Measurements from ENCODE around the gene SKAP2. TPM values are rescaled to one million over a fixed set of nuclear protein-coding genes. Genes with fewer than 3 reads are reported as not detected.
A peak's percentile ranks its signal among the peaks of the same experiment; 100 is the strongest.

SKAP2 gene
- polyA plus RNA-seq, 4 donors: 7.6 to 44.2 (median 14.4) TPM

GRCh38 chr7:26684447-26684846 is 179.9 kb downstream of the SKAP2 start:
- FAIRE-seq: no peak
- Histone ChIP-seq H3K9me3 (ENCODE audit: control insufficient read depth in 2 of 2, insufficient read depth in 1 of 2, low read depth in 1 of 2, low read length in 1 of 2) (no peaks in the 10 kb centered on the region), H3K4me3 (ENCODE audit: low read depth in 1 of 3, low read length in 3 of 3) (no peak overlapping the region), H3K4me1 (ENCODE audit: control insufficient read depth in 3 of 3, insufficient read depth in 2 of 3, low read depth in 1 of 3, low read length in 2 of 3) (peaks cover 0 to 27% (median 0%) of the 10 kb centered on the region in 3 donors), H3K27ac (ENCODE audit: low read depth in 1 of 3, low read length in 2 of 3) (no peak overlapping the region), H3K27me3 (ENCODE audit: control insufficient read depth in 3 of 3, insufficient read depth in 3 of 3, low read length in 3 of 3) (no peaks in the 10 kb centered on the region), H3K36me3 (ENCODE audit: control insufficient read depth in 3 of 3, insufficient read depth in 2 of 3, low read depth in 1 of 3, low read length in 3 of 3) (no peaks in the 10 kb centered on the region)
- DNase-seq: no peak
- 57 to 69% (median 66%) methylated on average over 3 of the region's 3 CpGs for WGBS, 3 donors

- H3K27me3 ChIP-seq (ENCODE audit: control insufficient read depth in 3 of 3, insufficient read depth in 3 of 3, low read length in 3 of 3): no peaks in the 10 kb centered on the region
- no peak overlapping the region for H3K4me3 ChIP-seq (ENCODE audit: low read depth in 1 of 3, low read length in 3 of 3)
- DNase-seq (no peak), FAIRE-seq (no peak)
- peaks cover 0 to 16% (median 0%) of the 10 kb centered on the region in 3 donors for H3K4me1 ChIP-seq (ENCODE audit: control insufficient read depth in 3 of 3, insufficient read depth in 2 of 3, low read depth in 1 of 3, low read length in 2 of 3)
- 32 to 80% (median 66%) methylated on average over 1 of the region's 1 CpG for WGBS, 3 donors
- H3K36me3 ChIP-seq (ENCODE audit: control insufficient read depth in 3 of 3, insufficient read depth in 2 of 3, low read depth in 1 of 3, low read length in 3 of 3): no peaks in the 10 kb centered on the region
- H3K27ac ChIP-seq (ENCODE audit: low read depth in 1 of 3, low read length in 2 of 3): no peak overlapping the region
- H3K9me3 ChIP-seq (ENCODE audit: control insufficient read depth in 2 of 2, insufficient read depth in 1 of 2, low read depth in 1 of 2, low read length in 1 of 2): no peaks in the 10 kb centered on the region
Observed at GRCh38 chr7:26683277-26683676, 181.1 kb downstream of the SKAP2 start.

- FAIRE-seq: peak; percentile 87
- WGBS, 3 donors: 38 to 51% (median 51%) methylated on average over 3 of the region's 3 CpGs
- H3K4me3 ChIP-seq (ENCODE audit: low read depth in 1 of 3, low read length in 3 of 3): no peak overlapping the region
Observed at GRCh38 chr7:26681819-26682418, 182.5 kb downstream of the SKAP2 start.

GRCh38 chr7:26680587-26680986 is 183.8 kb downstream of the SKAP2 start:
- WGBS, 3 donors: 13 to 70% (median 38%) methylated on average over 1 of the region's 1 CpG
- Histone ChIP-seq H3K9me3 (ENCODE audit: control insufficient read depth in 2 of 2, insufficient read depth in 1 of 2, low read depth in 1 of 2, low read length in 1 of 2) (no peaks in the 10 kb centered on the region), H3K4me3 (ENCODE audit: low read depth in 1 of 3, low read length in 3 of 3) (no peak overlapping the region), H3K27ac (ENCODE audit: low read depth in 1 of 3, low read length in 2 of 3) (no peak overlapping the region), H3K4me1 (ENCODE audit: control insufficient read depth in 3 of 3, insufficient read depth in 2 of 3, low read depth in 1 of 3, low read length in 2 of 3) (peaks cover 0 to 5% (median 0%) of the 10 kb centered on the region in 3 donors), H3K36me3 (ENCODE audit: control insufficient read depth in 3 of 3, insufficient read depth in 2 of 3, low read depth in 1 of 3, low read length in 3 of 3) (no peaks in the 10 kb centered on the region), H3K27me3 (ENCODE audit: control insufficient read depth in 3 of 3, insufficient read depth in 3 of 3, low read length in 3 of 3) (no peaks in the 10 kb centered on the region)
- peak; percentile 45 to 62 for DNase-seq
- FAIRE-seq: no peak

More at GRCh38 chr7:26681819-26682418, 182.5 kb downstream of the SKAP2 start:
- peaks cover 0 to 10% (median 0%) of the 10 kb centered on the region in 3 donors for H3K4me1 ChIP-seq (ENCODE audit: control insufficient read depth in 3 of 3, insufficient read depth in 2 of 3, low read depth in 1 of 3, low read length in 2 of 3)
- H3K36me3 ChIP-seq (ENCODE audit: control insufficient read depth in 3 of 3, insufficient read depth in 2 of 3, low read depth in 1 of 3, low read length in 3 of 3): no peaks in the 10 kb centered on the region
- H3K27me3 ChIP-seq (ENCODE audit: control insufficient read depth in 3 of 3, insufficient read depth in 3 of 3, low read length in 3 of 3): no peaks in the 10 kb centered on the region
- no peak overlapping the region for H3K27ac ChIP-seq (ENCODE audit: low read depth in 1 of 3, low read length in 2 of 3)
- DNase-seq: peak; percentile 33 to 52
- H3K9me3 ChIP-seq (ENCODE audit: control insufficient read depth in 2 of 2, insufficient read depth in 1 of 2, low read depth in 1 of 2, low read length in 1 of 2): no peaks in the 10 kb centered on the region

- 93 to 96% (median 94%) methylated on average over 4 of the region's 4 CpGs for WGBS, 3 donors
- no peaks in the 10 kb centered on the region for H3K4me1 ChIP-seq (ENCODE audit: control insufficient read depth in 3 of 3, insufficient read depth in 2 of 3, low read depth in 1 of 3, low read length in 2 of 3)
- H3K27ac ChIP-seq (ENCODE audit: low read depth in 1 of 3, low read length in 2 of 3): no peak overlapping the region
- H3K9me3 ChIP-seq (ENCODE audit: control insufficient read depth in 2 of 2, insufficient read depth in 1 of 2, low read depth in 1 of 2, low read length in 1 of 2): no peaks in the 10 kb centered on the region
- no peak overlapping the region for H3K4me3 ChIP-seq (ENCODE audit: low read depth in 1 of 3, low read length in 3 of 3)
- DNase-seq: no peak
- no peak for FAIRE-seq
- peaks cover 0 to 2% (median 0%) of the 10 kb centered on the region in 3 donors for H3K27me3 ChIP-seq (ENCODE audit: control insufficient read depth in 3 of 3, insufficient read depth in 3 of 3, low read length in 3 of 3)
- H3K36me3 ChIP-seq (ENCODE audit: control insufficient read depth in 3 of 3, insufficient read depth in 2 of 3, low read depth in 1 of 3, low read length in 3 of 3): no peaks in the 10 kb centered on the region
Observed at GRCh38 chr7:26675143-26675887, 189.1 kb downstream of the SKAP2 start.

GRCh38 chr7:26673858-26674257 is 190.5 kb downstream of the SKAP2 start:
- no peaks in the 10 kb centered on the region for H3K4me1 ChIP-seq (ENCODE audit: control insufficient read depth in 3 of 3, insufficient read depth in 2 of 3, low read depth in 1 of 3, low read length in 2 of 3)
- no peaks in the 10 kb centered on the region for H3K36me3 ChIP-seq (ENCODE audit: control insufficient read depth in 3 of 3, insufficient read depth in 2 of 3, low read depth in 1 of 3, low read length in 3 of 3)
- H3K9me3 ChIP-seq (ENCODE audit: control insufficient read depth in 2 of 2, insufficient read depth in 1 of 2, low read depth in 1 of 2, low read length in 1 of 2): no peaks in the 10 kb centered on the region
- H3K27me3 ChIP-seq (ENCODE audit: control insufficient read depth in 3 of 3, insufficient read depth in 3 of 3, low read length in 3 of 3): peaks cover 0 to 2% (median 0%) of the 10 kb centered on the region in 3 donors
- 86 to 92% (median 92%) methylated on average over 4 of the region's 4 CpGs for WGBS, 3 donors
- no peak overlapping the region for H3K4me3 ChIP-seq (ENCODE audit: low read depth in 1 of 3, low read length in 3 of 3)
- FAIRE-seq (no peak), DNase-seq (no peak)
- H3K27ac ChIP-seq (ENCODE audit: low read depth in 1 of 3, low read length in 2 of 3): no peak overlapping the region

GRCh38 chr7:26673271-26673670 is 191.1 kb downstream of the SKAP2 start:
- no peak for DNase-seq
- peaks cover 0 to 2% (median 0%) of the 10 kb centered on the region in 3 donors for H3K27me3 ChIP-seq (ENCODE audit: control insufficient read depth in 3 of 3, insufficient read depth in 3 of 3, low read length in 3 of 3)
- H3K4me3 ChIP-seq (ENCODE audit: low read depth in 1 of 3, low read length in 3 of 3): no peak overlapping the region
- no peaks in the 10 kb centered on the region for H3K9me3 ChIP-seq (ENCODE audit: control insufficient read depth in 2 of 2, insufficient read depth in 1 of 2, low read depth in 1 of 2, low read length in 1 of 2)
- 34 to 60% (median 52%) methylated on average over 2 of the region's 2 CpGs for WGBS, 3 donors
- H3K36me3 ChIP-seq (ENCODE audit: control insufficient read depth in 3 of 3, insufficient read depth in 2 of 3, low read depth in 1 of 3, low read length in 3 of 3): no peaks in the 10 kb centered on the region
- FAIRE-seq: no peak
- H3K4me1 ChIP-seq (ENCODE audit: control insufficient read depth in 3 of 3, insufficient read depth in 2 of 3, low read depth in 1 of 3, low read length in 2 of 3): no peaks in the 10 kb centered on the region
- H3K27ac ChIP-seq (ENCODE audit: low read depth in 1 of 3, low read length in 2 of 3): no peak overlapping the region

DNA sequence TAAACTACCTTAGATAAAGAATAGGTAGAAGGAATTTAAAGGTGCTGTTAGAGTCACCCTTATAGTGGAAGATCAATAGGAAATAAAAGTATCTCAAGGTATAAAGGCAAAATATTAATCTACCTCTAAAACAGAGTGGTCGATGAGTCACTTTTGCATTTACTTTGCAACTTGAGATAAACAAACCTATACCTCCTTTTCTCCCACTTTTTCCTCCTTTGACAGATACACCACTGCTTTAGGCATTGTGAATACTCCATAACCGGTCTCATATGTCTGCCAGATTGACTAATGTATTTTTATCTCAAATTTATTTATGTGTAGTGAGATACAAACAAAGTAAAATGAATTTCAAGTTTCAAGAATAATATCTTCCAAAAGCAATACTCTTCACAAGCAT is 193.5 kb downstream of the SKAP2 start:
- peaks cover 0 to 2% (median 0%) of the 10 kb centered on the region in 3 donors for H3K27me3 ChIP-seq (ENCODE audit: control insufficient read depth in 3 of 3, insufficient read depth in 3 of 3, low read length in 3 of 3)

More for the DNA sequence above, 193.5 kb downstream of the SKAP2 start:
- no peak overlapping the region for H3K4me3 ChIP-seq (ENCODE audit: low read depth in 1 of 3, low read length in 3 of 3)
- FAIRE-seq (no peak), DNase-seq (no peak)
- no peaks in the 10 kb centered on the region for H3K9me3 ChIP-seq (ENCODE audit: control insufficient read depth in 2 of 2, insufficient read depth in 1 of 2, low read depth in 1 of 2, low read length in 1 of 2)
- H3K27ac ChIP-seq (ENCODE audit: low read depth in 1 of 3, low read length in 2 of 3): no peak overlapping the region
- WGBS, 3 donors: 43 to 76% (median 66%) methylated on average over 2 of the region's 2 CpGs
- no peaks in the 10 kb centered on the region for H3K4me1 ChIP-seq (ENCODE audit: control insufficient read depth in 3 of 3, insufficient read depth in 2 of 3, low read depth in 1 of 3, low read length in 2 of 3)
- no peaks in the 10 kb centered on the region for H3K36me3 ChIP-seq (ENCODE audit: control insufficient read depth in 3 of 3, insufficient read depth in 2 of 3, low read depth in 1 of 3, low read length in 3 of 3)

All from small intestine (tissue), 7 donors.